ENCODE data around the gene MAML3.

GRCh38 chr4:140018931-140019618 lies 134.9 kb downstream of the MAML3 start:
- TF ChIP-seq, protein P1, sequence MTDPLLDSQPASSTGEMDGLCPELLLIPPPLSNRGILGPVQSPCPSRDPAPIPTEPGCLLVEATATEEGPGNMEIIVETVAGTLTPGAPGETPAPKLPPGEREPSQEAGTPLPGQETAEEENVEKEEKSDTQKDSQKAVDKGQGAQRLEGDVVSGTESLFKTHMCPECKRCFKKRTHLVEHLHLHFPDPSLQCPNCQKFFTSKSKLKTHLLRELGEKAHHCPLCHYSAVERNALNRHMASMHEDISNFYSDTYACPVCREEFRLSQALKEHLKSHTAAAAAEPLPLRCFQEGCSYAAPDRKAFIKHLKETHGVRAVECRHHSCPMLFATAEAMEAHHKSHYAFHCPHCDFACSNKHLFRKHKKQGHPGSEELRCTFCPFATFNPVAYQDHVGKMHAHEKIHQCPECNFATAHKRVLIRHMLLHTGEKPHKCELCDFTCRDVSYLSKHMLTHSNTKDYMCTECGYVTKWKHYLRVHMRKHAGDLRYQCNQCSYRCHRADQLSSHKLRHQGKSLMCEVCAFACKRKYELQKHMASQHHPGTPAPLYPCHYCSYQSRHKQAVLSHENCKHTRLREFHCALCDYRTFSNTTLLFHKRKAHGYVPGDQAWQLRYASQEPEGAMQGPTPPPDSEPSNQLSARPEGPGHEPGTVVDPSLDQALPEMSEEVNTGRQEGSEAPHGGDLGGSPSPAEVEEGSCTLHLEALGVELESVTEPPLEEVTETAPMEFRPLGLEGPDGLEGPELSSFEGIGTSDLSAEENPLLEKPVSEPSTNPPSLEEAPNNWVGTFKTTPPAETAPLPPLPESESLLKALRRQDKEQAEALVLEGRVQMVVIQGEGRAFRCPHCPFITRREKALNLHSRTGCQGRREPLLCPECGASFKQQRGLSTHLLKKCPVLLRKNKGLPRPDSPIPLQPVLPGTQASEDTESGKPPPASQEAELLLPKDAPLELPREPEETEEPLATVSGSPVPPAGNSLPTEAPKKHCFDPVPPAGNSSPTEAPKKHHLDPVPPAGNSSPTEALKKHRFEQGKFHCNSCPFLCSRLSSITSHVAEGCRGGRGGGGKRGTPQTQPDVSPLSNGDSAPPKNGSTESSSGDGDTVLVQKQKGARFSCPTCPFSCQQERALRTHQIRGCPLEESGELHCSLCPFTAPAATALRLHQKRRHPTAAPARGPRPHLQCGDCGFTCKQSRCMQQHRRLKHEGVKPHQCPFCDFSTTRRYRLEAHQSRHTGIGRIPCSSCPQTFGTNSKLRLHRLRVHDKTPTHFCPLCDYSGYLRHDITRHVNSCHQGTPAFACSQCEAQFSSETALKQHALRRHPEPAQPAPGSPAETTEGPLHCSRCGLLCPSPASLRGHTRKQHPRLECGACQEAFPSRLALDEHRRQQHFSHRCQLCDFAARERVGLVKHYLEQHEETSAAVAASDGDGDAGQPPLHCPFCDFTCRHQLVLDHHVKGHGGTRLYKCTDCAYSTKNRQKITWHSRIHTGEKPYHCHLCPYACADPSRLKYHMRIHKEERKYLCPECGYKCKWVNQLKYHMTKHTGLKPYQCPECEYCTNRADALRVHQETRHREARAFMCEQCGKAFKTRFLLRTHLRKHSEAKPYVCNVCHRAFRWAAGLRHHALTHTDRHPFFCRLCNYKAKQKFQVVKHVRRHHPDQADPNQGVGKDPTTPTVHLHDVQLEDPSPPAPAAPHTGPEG (CRISPR knock-in tag; IDR thresholded peaks at IDR 0.05): no peak
- TF ChIP-seq MAFK (conservative IDR thresholded peaks at IDR 0.05 in 1 of 2, IDR thresholded peaks at IDR 0.05 in 1 of 2; ENCODE audit: low read length in 2 of 2) (no peak), CTCF (CRISPR knock-in tag; IDR thresholded peaks at IDR 0.05) (no peak), SKIL (CRISPR knock-in tag; IDR thresholded peaks at IDR 0.05; ENCODE audit: borderline replicate concordance) (no peak), POLR2A (IDR thresholded peaks at IDR 0.05; ENCODE audit: insufficient read depth in 1 of 2, low read depth in 2 of 2, low read length in 2 of 2) (no peak), SIN3A (IDR thresholded peaks at IDR 0.05; ENCODE audit: borderline replicate concordance, low read depth, low read length) (no peak), FOXC1 (CRISPR knock-in tag; IDR thresholded peaks at IDR 0.05; ENCODE audit: borderline replicate concordance) (no peak), ZNF121 (CRISPR knock-in tag; IDR thresholded peaks at IDR 0.05) (no peak), U2AF1 (optimal IDR thresholded peaks at IDR 0.05; ENCODE audit: low read depth, low read length) (no peak)

All from HepG2 (cell line).